Measurements from ENCODE around the gene FANCB.

The FANCB gene

GRCh38 chrX:14832151-14832550 lies 40.7 kb downstream of the FANCB start:
- no peak for DNase-seq

- DNase-seq = no peak
Measured at GRCh38 chrX:14829643-14830042, 43.2 kb downstream of the FANCB start.

GRCh38 chrX:14826319-14826718 lies 46.5 kb downstream of the FANCB start:
- DNase-seq = no peak

- no peak for DNase-seq
Measured at GRCh38 chrX:14825851-14826250, 47.0 kb downstream of the FANCB start.

- no peak for DNase-seq
Measured at GRCh38 chrX:14819769-14820168, 53.1 kb downstream of the FANCB start.

- DNase-seq = no peak
Measured at GRCh38 chrX:14817571-14817970, 55.3 kb downstream of the FANCB start.

- DNase-seq = no peak
Measured at GRCh38 chrX:14802943-14803710, 69.7 kb downstream of the FANCB start.

GRCh38 chrX:14801136-14801535 lies 71.7 kb downstream of the FANCB start:
- DNase-seq = no peak

- DNase-seq = no peak
Measured at GRCh38 chrX:14798805-14799397, 74.0 kb downstream of the FANCB start.

All from CD4-positive, alpha-beta T cell treated with Interleukin-17A for 4 hours (primary cell).